Stomach (tissue), 4 donors: ENCODE data around the gene IFFO2.

Experiments
- CTCF ChIP-seq, 7 experiments: fragments of 450-650 bp in 4 of 7; fragments of 200-600 bp in 3 of 7; sonication (generic) in 3 of 7; IDR thresholded peaks; one replicate each; pipeline ENCODE4 v1.5.1; 2016 to 2019; ENCODE audit warnings: antibody characterized with exemption in 7 of 7, control low read depth in 2 of 7, mild to moderate bottlenecking in 1 of 7
- POLR2A ChIP-seq, 4 donors: fragments of 450-650 bp; IDR thresholded peaks; one replicate each; pipeline ENCODE4 v1.6.1; 2016; ENCODE audit warnings: antibody characterized with exemption in 4 of 4, control low read depth in 2 of 4, mild to moderate bottlenecking in 1 of 4, moderate library complexity in 1 of 4
- POLR2AphosphoS5 ChIP-seq, 3 donors: sonication (generic); formaldehyde crosslinking; IDR thresholded peaks; one replicate each; pipeline ENCODE4 v1.6.1; 2016; ENCODE audit warnings: antibody characterized with exemption in 3 of 3

DNA sequence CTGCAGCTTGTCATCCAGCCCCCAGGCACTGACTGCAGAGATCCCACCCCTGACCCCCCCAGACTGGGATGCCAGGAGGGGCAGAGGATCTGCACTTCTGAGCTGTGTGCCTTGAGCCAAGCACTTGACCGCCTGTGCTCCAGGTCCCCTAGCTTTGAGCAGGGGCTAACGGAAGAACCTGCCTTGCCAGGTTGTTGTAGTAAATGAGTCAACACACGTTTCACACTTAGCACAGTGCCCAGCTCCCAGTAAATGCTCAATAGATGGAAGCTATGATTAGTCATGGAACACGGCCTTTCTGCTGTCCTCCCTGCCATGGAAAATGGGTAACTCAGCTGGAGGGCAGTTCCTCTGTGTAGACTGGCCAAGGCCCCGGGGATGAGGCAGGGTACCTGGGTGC is 24.1 kb downstream of the IFFO2 start:
- no peak for TF ChIP-seq CTCF (IDR thresholded peaks at IDR 0.05)
- no peak for TF ChIP-seq POLR2AphosphoS5 (IDR thresholded peaks at IDR 0.05)
- no peak for TF ChIP-seq POLR2A (IDR thresholded peaks at IDR 0.05)
